Stimulated activated naive B cell treated with anti-CD40 and anti-IgM and Interleukin-4, amounts not matched to agents 10 μg/mL and 1 μg/mL and 100 μg/mL, for 72 hours (primary cell): ENCODE data around the gene NADK2.
"Not testable (repeated sequence)": the region's sequence is repeated elsewhere in the genome, so short reads cannot be mapped to it uniquely, and the experiment has no call there.

ENCODE experiments used
- ATAC-seq, 2 donors: fragments of 150-1000 bp; cut with Tn5 transposase; replicated peaks; 2 replicates each; pipeline ENCODE4 v1.10.0; 2021; ENCODE audit warnings: moderate library complexity in 1 of 2
- DNase-seq: peaks from one replicate; pipeline ENCODE4 v3.0.0; 2021
- H3K27ac Mint-ChIP-seq: one replicate; pipeline ENCODE4 v1.8.0; 2022; ENCODE audit warnings: mild to moderate bottlenecking, mixed read lengths
- H3K27me3 Mint-ChIP-seq, 2 donors: one replicate each; pipeline ENCODE4 v1.8.0; 2022; ENCODE audit warnings: mixed read lengths in 2 of 2
- H3K36me3 Mint-ChIP-seq, 2 donors: one replicate each; pipeline ENCODE4 v1.8.0; 2022; ENCODE audit warnings: mixed read lengths in 2 of 2, mild to moderate bottlenecking in 1 of 2
- H3K4me1 Mint-ChIP-seq, 2 donors: one replicate each; pipeline ENCODE4 v1.8.0; 2022; ENCODE audit warnings: mixed read lengths in 2 of 2, mild to moderate bottlenecking in 1 of 2
- H3K4me3 Mint-ChIP-seq, 2 donors: one replicate each; pipeline ENCODE4 v1.8.0; 2022; ENCODE audit warnings: mild to moderate bottlenecking in 2 of 2, mixed read lengths in 2 of 2, moderate library complexity in 1 of 2
- H3K9me3 Mint-ChIP-seq, 2 donors: one replicate each; pipeline ENCODE4 v1.8.0; 2022; ENCODE audit warnings: mixed read lengths in 2 of 2, mild to moderate bottlenecking in 1 of 2

NADK2 gene

GRCh38 chr5:36241631-36242533, at the start of gene NADK2:
NADK2 (minus strand) TSS chr5:36241925; CDS start chr5:36241798, 127 bp downstream.
- peak within 1 kb of the TSS; percentile 99 for H3K27ac Mint-ChIP-seq
- H3K4me1 Mint-ChIP-seq: peaks cover 26 to 47% of the 10 kb centered on the region in 2 donors
- H3K4me3 Mint-ChIP-seq: peak within 1 kb of the TSS; percentile 90 to 92
- DNase-seq (peak; percentile 92), ATAC-seq (peak; percentile 86 to 88)
- H3K27me3 Mint-ChIP-seq: no peaks in the 10 kb centered on the region
- H3K9me3 Mint-ChIP-seq: no peaks in the 10 kb centered on the region
- no peaks in the 10 kb centered on the region for H3K36me3 Mint-ChIP-seq

GRCh38 chr5:36285837-36286615, 44.3 kb upstream of the NADK2 start:
- H3K4me1 Mint-ChIP-seq: peaks cover 3 to 9% of the 10 kb centered on the region in 2 donors
- no peak overlapping the region for H3K27ac Mint-ChIP-seq
- DNase-seq (no peak), ATAC-seq (no peak)
- no peaks in the 10 kb centered on the region for H3K36me3 Mint-ChIP-seq
- no peaks in the 10 kb centered on the region for H3K27me3 Mint-ChIP-seq
- H3K9me3 Mint-ChIP-seq: peaks cover 0 to 2% of the 10 kb centered on the region in 2 donors
- no peak overlapping the region for H3K4me3 Mint-ChIP-seq

- H3K36me3 Mint-ChIP-seq, H3K4me3 Mint-ChIP-seq, H3K9me3 Mint-ChIP-seq, H3K27ac Mint-ChIP-seq, H3K4me1 Mint-ChIP-seq, H3K27me3 Mint-ChIP-seq, DNase-seq: not testable (repeated sequence)
- peak; percentile 31 to 76 for ATAC-seq
These were observed 42.0 kb upstream of the NADK2 start for GRCh38 chr5:36283775-36284174.

GRCh38 chr5:36281626-36282025, 39.9 kb upstream of the NADK2 start:
- ATAC-seq (no peak), DNase-seq (no peak)
- no peak overlapping the region for H3K27ac Mint-ChIP-seq
- H3K36me3 Mint-ChIP-seq: no peaks in the 10 kb centered on the region
- peaks cover 0 to 5% of the 10 kb centered on the region in 2 donors for H3K9me3 Mint-ChIP-seq
- H3K4me1 Mint-ChIP-seq: peaks cover 8 to 19% of the 10 kb centered on the region in 2 donors
- H3K27me3 Mint-ChIP-seq: no peaks in the 10 kb centered on the region
- no peak overlapping the region for H3K4me3 Mint-ChIP-seq

- no peak for ATAC-seq
- peaks cover 8 to 19% of the 10 kb centered on the region in 2 donors for H3K4me1 Mint-ChIP-seq
- H3K9me3 Mint-ChIP-seq: peaks cover 0 to 5% of the 10 kb centered on the region in 2 donors
- no peak for DNase-seq
- no peaks in the 10 kb centered on the region for H3K36me3 Mint-ChIP-seq
- no peak overlapping the region for H3K27ac Mint-ChIP-seq
- no peak overlapping the region for H3K4me3 Mint-ChIP-seq
- H3K27me3 Mint-ChIP-seq: peaks cover 0 to 5% of the 10 kb centered on the region in 2 donors
These were observed 37.5 kb upstream of the NADK2 start for GRCh38 chr5:36279054-36279698.

- H3K36me3 Mint-ChIP-seq: no peaks in the 10 kb centered on the region
- H3K4me1 Mint-ChIP-seq: peaks cover 5 to 11% of the 10 kb centered on the region in 2 donors
- H3K4me3 Mint-ChIP-seq: no peak overlapping the region
- DNase-seq: no peak
- no peak overlapping the region for H3K27ac Mint-ChIP-seq
- peaks cover 0 to 7% of the 10 kb centered on the region in 2 donors for H3K27me3 Mint-ChIP-seq
- peak; percentile 33 to 51 for ATAC-seq
- peaks cover 0 to 5% of the 10 kb centered on the region in 2 donors for H3K9me3 Mint-ChIP-seq
These were observed 35.9 kb upstream of the NADK2 start for GRCh38 chr5:36277521-36278176.

- Mint-ChIP-seq H3K4me1 (peaks cover 5 to 11% of the 10 kb centered on the region in 2 donors), H3K27ac (no peak overlapping the region), H3K36me3 (no peaks in the 10 kb centered on the region), H3K9me3 (peaks cover 0 to 5% of the 10 kb centered on the region in 2 donors), H3K4me3 (no peak overlapping the region), H3K27me3 (peaks cover 0 to 7% of the 10 kb centered on the region in 2 donors)
- no peak for ATAC-seq
- no peak for DNase-seq
These were observed 35.1 kb upstream of the NADK2 start for GRCh38 chr5:36276864-36277263.

GRCh38 chr5:36273809-36274526, 32.2 kb upstream of the NADK2 start:
- ATAC-seq (no peak), DNase-seq (no peak)
- H3K9me3 Mint-ChIP-seq: peaks cover 0 to 5% of the 10 kb centered on the region in 2 donors
- H3K4me3 Mint-ChIP-seq: no peak overlapping the region
- H3K27me3 Mint-ChIP-seq: peaks cover 0 to 7% of the 10 kb centered on the region in 2 donors
- peaks cover 5 to 11% of the 10 kb centered on the region in 2 donors for H3K4me1 Mint-ChIP-seq
- H3K27ac Mint-ChIP-seq: no peak overlapping the region
- H3K36me3 Mint-ChIP-seq: no peaks in the 10 kb centered on the region

GRCh38 chr5:36272136-36272690, 30.5 kb upstream of the NADK2 start:
- Mint-ChIP-seq H3K4me3 (no peak overlapping the region), H3K36me3 (no peaks in the 10 kb centered on the region), H3K27me3 (peaks cover 0 to 7% of the 10 kb centered on the region in 2 donors), H3K9me3 (no peaks in the 10 kb centered on the region), H3K4me1 (peaks cover 0 to 4% of the 10 kb centered on the region in 2 donors), H3K27ac (no peak overlapping the region)
- DNase-seq (no peak), ATAC-seq (no peak)

GRCh38 chr5:36270876-36271575, 29.3 kb upstream of the NADK2 start:
- H3K4me1 Mint-ChIP-seq: no peaks in the 10 kb centered on the region
- no peak overlapping the region for H3K4me3 Mint-ChIP-seq
- peaks cover 0 to 7% of the 10 kb centered on the region in 2 donors for H3K27me3 Mint-ChIP-seq
- no peak for ATAC-seq
- no peak for DNase-seq
- no peaks in the 10 kb centered on the region for H3K36me3 Mint-ChIP-seq
- no peaks in the 10 kb centered on the region for H3K9me3 Mint-ChIP-seq
- H3K27ac Mint-ChIP-seq: no peak overlapping the region

GRCh38 chr5:36270175-36270574, 28.4 kb upstream of the NADK2 start:
- DNase-seq: no peak
- H3K27me3 Mint-ChIP-seq: peaks cover 0 to 7% of the 10 kb centered on the region in 2 donors
- ATAC-seq: no peak
- H3K27ac Mint-ChIP-seq: no peak overlapping the region
- H3K9me3 Mint-ChIP-seq: no peaks in the 10 kb centered on the region
- H3K4me1 Mint-ChIP-seq: no peaks in the 10 kb centered on the region
- H3K36me3 Mint-ChIP-seq: no peaks in the 10 kb centered on the region
- no peak overlapping the region for H3K4me3 Mint-ChIP-seq

GRCh38 chr5:36269478-36269877, 27.8 kb upstream of the NADK2 start:
- no peak for DNase-seq
- ATAC-seq: no peak
- Mint-ChIP-seq H3K27me3 (peaks cover 0 to 5% of the 10 kb centered on the region in 2 donors), H3K4me3 (no peak overlapping the region), H3K27ac (no peak overlapping the region), H3K9me3 (no peaks in the 10 kb centered on the region), H3K36me3 (no peaks in the 10 kb centered on the region), H3K4me1 (no peaks in the 10 kb centered on the region)

GRCh38 chr5:36267905-36268304, 26.2 kb upstream of the NADK2 start:
- H3K27ac Mint-ChIP-seq: no peak overlapping the region
- H3K9me3 Mint-ChIP-seq: no peaks in the 10 kb centered on the region
- no peaks in the 10 kb centered on the region for H3K4me1 Mint-ChIP-seq
- no peak for ATAC-seq
- H3K36me3 Mint-ChIP-seq: no peaks in the 10 kb centered on the region
- DNase-seq: no peak
- no peaks in the 10 kb centered on the region for H3K27me3 Mint-ChIP-seq
- H3K4me3 Mint-ChIP-seq: no peak overlapping the region
